Brain microvascular endothelial cell (primary cell): ENCODE results near the gene ATF7.
A peak's percentile ranks its signal among the peaks of the same experiment; 100 is the strongest.

Source experiments
- DNase-seq: peaks from one replicate; pipeline ENCODE4 v3.0.0-alpha.2; 2020
- H3K27ac ChIP-seq: fragments of 250-450 bp; sonication (Bioruptor Pico); 2 replicates; pipeline ENCODE4 v1.5.1; 2020; ENCODE audit warnings: mild to moderate bottlenecking, moderate library complexity
- H3K27me3 ChIP-seq: fragments of 250-450 bp; sonication (Bioruptor Pico); replicated peaks from 2 replicates; pipeline ENCODE4 v1.5.1; 2020; ENCODE audit warnings: mild to moderate bottlenecking
- H3K36me3 ChIP-seq: fragments of 250-450 bp; sonication (Bioruptor Pico); replicated peaks from 2 replicates; pipeline ENCODE4 v1.5.1; 2020; ENCODE audit warnings: mild to moderate bottlenecking
- H3K4me3 ChIP-seq: 2 replicates; pipeline ENCODE4 v1.5.1; 2011; ENCODE audit warnings: low read depth, mild to moderate bottlenecking, control low read depth, low read length, moderate library complexity
- CTCF ChIP-seq: IDR thresholded peaks from 2 replicates; pipeline ENCODE4 v1.5.1; 2011; ENCODE audit warnings: low read depth, mild to moderate bottlenecking, moderate library complexity, low read length, control low read depth, inconsistent platforms; ENCODE audit errors: missing control alignments
- in situ Hi-C: cut with HindIII; loops from 2 replicates; pipeline ENCODE4 v1.10.0; 2017; ENCODE audit warnings: low sequenced_read_pairs, low pct_ligation_motif_present

Gene ATF7

GRCh38 chr12:53499266-53500141 is 126.7 kb downstream of the ATF7 start, which contains the start of gene MAP3K12:
Gene MAP3K12 (minus strand): TSS chr12:53499458. CDS start chr12:53487391, 12,067 bp downstream.
- peak within 1 kb of the TSS; percentile 74 for H3K4me3 ChIP-seq
- no peaks in the 10 kb centered on the region for H3K27me3 ChIP-seq
- H3K36me3 ChIP-seq, result no peaks in the 10 kb centered on the region
- peak; percentile 35 for DNase-seq
- peak within 1 kb of the TSS; percentile 96 for H3K27ac ChIP-seq
- in situ Hi-C loops, result no loop called here
- TF ChIP-seq CTCF, result peak; percentile 39

- H3K27ac ChIP-seq, result no peak overlapping the region
These were observed 127.9 kb downstream of the ATF7 start for GRCh38 chr12:53498235-53498630.

GRCh38 chr12:53497461-53497860 is 128.7 kb downstream of the ATF7 start:
- no peaks in the 10 kb centered on the region for H3K36me3 ChIP-seq
- H3K4me3 ChIP-seq, result no peak overlapping the region
- no peak for TF ChIP-seq CTCF
- no peak overlapping the region for H3K27ac ChIP-seq
- in situ Hi-C loops, result no loop called here
- H3K27me3 ChIP-seq, result no peaks in the 10 kb centered on the region
- no peak for DNase-seq

More at GRCh38 chr12:53498235-53498630, 127.9 kb downstream of the ATF7 start:
- H3K36me3 ChIP-seq, result no peaks in the 10 kb centered on the region
- TF ChIP-seq CTCF, result no peak
- in situ Hi-C loops, result no loop called here
- no peaks in the 10 kb centered on the region for H3K27me3 ChIP-seq
- H3K4me3 ChIP-seq, result peak overlapping the region; percentile 74
- DNase-seq, result no peak

- no peak for DNase-seq
- no peaks in the 10 kb centered on the region for H3K27me3 ChIP-seq
- no peak for TF ChIP-seq CTCF
- no peak overlapping the region for H3K4me3 ChIP-seq
- in situ Hi-C loops, result no loop called here
- no peak overlapping the region for H3K27ac ChIP-seq
- no peaks in the 10 kb centered on the region for H3K36me3 ChIP-seq
These were observed 129.5 kb downstream of the ATF7 start for GRCh38 chr12:53496752-53497032.

- Histone ChIP-seq H3K36me3 (no peaks in the 10 kb centered on the region), H3K4me3 (no peak overlapping the region), H3K27ac (no peak overlapping the region), H3K27me3 (no peaks in the 10 kb centered on the region)
- DNase-seq, result peak; percentile 34
- TF ChIP-seq CTCF, result no peak
- in situ Hi-C loops, result no loop called here
These were observed 130.1 kb downstream of the ATF7 start for GRCh38 chr12:53495903-53496751.
